ENCODE results near the gene CAMK2B.

The CAMK2B gene

DNA sequence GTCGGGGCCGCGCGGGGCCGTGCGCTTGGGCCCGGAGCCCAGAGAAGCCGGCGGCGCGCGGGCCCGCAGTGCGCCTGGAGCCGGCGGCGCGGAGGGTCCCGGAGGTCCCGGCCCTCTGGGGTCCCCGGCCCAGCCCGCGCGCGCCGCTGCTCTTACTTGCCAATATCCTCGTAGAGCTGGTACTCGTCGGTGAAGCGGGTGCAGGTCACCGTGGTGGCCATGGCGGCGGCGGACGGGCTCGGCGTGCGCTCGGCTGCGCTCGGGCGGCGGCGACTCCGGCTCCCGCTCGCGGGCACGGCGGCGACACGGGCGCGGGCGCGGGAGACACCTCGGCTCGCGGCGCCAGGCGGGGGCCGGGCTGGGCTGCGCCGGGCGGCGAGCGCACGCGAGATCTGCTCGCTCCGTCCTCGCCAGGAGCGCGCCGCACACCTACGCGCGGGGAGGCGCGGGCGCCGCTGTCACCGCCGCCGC, at the start of gene CAMK2B:
Gene CAMK2B, minus strand, starts transcription at position 394 of the 471 bp plus-strand sequence. Its CDS starts 173 bp downstream, at position 221.
- Histone ChIP-seq H3K27me3 (replicated peaks) (peaks cover 25% of the 10 kb centered on the region), H3K4me3 (ENCODE audit: low read depth, low read length) (peak within 1 kb of the TSS; percentile 30), H3K36me3 (replicated peaks) (no peaks in the 10 kb centered on the region), H3K27ac (no peak within 1 kb of the TSS)
- no peak for DNase-seq
- TF ChIP-seq, protein P1, sequence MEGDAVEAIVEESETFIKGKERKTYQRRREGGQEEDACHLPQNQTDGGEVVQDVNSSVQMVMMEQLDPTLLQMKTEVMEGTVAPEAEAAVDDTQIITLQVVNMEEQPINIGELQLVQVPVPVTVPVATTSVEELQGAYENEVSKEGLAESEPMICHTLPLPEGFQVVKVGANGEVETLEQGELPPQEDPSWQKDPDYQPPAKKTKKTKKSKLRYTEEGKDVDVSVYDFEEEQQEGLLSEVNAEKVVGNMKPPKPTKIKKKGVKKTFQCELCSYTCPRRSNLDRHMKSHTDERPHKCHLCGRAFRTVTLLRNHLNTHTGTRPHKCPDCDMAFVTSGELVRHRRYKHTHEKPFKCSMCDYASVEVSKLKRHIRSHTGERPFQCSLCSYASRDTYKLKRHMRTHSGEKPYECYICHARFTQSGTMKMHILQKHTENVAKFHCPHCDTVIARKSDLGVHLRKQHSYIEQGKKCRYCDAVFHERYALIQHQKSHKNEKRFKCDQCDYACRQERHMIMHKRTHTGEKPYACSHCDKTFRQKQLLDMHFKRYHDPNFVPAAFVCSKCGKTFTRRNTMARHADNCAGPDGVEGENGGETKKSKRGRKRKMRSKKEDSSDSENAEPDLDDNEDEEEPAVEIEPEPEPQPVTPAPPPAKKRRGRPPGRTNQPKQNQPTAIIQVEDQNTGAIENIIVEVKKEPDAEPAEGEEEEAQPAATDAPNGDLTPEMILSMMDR (IDR thresholded peaks at IDR 0.05; ENCODE audit: low read depth, low read length, missing control alignments) = no peak
- in situ Hi-C loops (cut with HindIII; ENCODE audit: low pct_ligation_motif_present, low sequenced_read_pairs) = no loop called here

DNA sequence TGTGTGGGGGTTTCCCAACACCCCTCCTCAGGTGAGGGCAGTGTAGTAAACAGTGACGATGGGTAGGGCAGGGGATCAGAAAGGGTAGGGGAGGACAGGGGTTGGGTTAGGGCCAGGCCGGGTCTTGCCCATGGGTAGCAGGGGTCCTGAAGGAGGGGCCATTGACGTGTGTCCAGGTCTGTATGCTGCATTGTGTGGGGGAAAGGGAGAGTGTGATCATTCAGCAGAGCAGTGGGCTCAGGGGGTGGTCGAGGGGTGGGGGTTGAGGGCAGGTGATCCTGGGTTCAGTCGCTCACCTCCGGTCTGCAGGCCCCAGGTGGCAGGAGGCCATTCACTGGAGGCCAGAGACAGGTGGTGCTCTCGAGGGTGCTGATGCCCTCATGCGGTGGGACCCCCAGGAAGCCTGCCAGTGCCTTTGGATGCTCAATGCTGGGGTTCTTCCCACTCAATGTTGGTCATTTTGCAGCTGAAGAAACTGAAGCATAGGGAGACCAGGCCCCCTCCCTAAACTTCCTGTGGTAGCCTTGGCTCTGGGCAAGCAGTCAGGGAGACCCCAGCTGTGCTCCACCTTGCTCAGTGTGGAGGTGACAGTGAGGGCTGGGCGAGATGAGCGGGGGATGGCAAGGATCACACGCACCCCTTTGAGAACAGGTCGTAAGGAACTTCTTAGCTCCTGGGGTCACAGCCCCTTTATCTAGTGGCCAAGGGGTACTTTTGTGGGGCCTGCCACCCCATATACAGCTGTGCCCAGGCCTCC, 48.8 kb upstream of the CAMK2B start:
- H3K27me3 ChIP-seq (replicated peaks) = no peaks in the 10 kb centered on the region
- no peak overlapping the region for H3K4me3 ChIP-seq (ENCODE audit: low read depth, low read length)
- no peak overlapping the region for H3K27ac ChIP-seq
- TF ChIP-seq, protein P1 (IDR thresholded peaks at IDR 0.05; ENCODE audit: low read depth, low read length, missing control alignments) = no peak
- no peak for DNase-seq
- no peaks in the 10 kb centered on the region for H3K36me3 ChIP-seq (replicated peaks)
- in situ Hi-C loops (cut with HindIII; ENCODE audit: low pct_ligation_motif_present, low sequenced_read_pairs) = no loop called here

DNA sequence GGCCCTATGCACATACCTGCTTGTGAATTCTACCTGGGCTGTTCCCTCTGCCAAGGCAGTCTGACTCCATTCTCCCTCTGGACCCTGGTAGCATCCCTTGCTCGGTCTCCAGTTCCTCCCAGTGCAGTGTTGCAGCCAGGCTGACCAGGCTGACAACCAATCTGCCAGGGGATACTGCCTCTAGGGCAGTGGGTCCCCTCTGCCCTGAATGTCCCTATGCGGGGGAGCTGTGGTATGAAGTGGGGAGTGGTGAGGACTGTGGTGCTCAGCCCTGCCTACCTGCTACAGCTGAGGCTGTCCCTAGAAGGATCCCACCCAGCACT, 48.0 kb upstream of the CAMK2B start:
- TF ChIP-seq, protein P1 (IDR thresholded peaks at IDR 0.05; ENCODE audit: low read depth, low read length, missing control alignments) = no peak
- no peak overlapping the region for H3K27ac ChIP-seq
- no peak for DNase-seq
- in situ Hi-C loops (cut with HindIII; ENCODE audit: low pct_ligation_motif_present, low sequenced_read_pairs) = no loop called here
- H3K36me3 ChIP-seq (replicated peaks) = no peaks in the 10 kb centered on the region
- H3K27me3 ChIP-seq (replicated peaks) = no peaks in the 10 kb centered on the region
- no peak overlapping the region for H3K4me3 ChIP-seq (ENCODE audit: low read depth, low read length)

DNA sequence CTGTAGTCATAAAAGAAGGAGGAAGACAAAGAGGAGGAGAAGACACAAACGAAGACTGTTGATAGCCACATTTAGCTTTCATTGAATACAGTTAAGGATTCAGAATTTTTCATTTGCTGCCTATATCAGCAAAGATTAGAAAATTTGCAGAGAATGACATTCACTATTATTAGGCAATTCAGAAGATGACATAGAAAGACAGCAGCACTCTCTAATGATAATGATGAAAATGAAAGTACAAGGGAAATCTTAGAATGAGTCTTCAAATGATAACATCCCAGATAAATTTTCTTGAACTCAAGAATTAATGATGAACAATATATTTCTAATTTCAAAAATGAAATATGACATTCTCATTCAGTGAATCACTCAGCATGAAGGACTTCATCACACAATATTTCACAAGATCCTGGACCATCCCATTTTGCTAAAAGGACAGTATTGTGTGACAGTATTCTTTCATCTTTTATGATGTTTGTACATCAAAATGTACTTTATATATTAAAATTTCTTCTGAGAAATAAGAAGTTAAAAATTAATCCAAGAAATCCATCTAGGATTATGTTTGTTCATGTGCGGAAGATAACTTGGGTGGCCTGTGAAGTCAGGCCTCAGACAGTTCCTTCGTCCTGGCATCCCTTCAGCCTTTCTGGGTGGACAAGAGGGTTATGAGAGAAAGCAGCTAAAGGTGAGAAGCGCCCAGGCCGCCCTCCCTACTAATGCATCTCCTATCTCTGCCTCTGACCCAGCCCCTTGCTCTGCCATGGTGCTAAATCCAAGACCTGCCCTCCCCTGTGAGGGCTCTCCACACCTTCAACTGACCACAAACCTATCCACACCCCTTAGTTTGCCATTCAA, 47.4 kb upstream of the CAMK2B start:
- H3K4me3 ChIP-seq (ENCODE audit: low read depth, low read length) = no peak overlapping the region
- TF ChIP-seq, protein P1 (IDR thresholded peaks at IDR 0.05; ENCODE audit: low read depth, low read length, missing control alignments) = no peak
- H3K36me3 ChIP-seq (replicated peaks) = no peaks in the 10 kb centered on the region
- no peaks in the 10 kb centered on the region for H3K27me3 ChIP-seq (replicated peaks)
- no peak overlapping the region for H3K27ac ChIP-seq
- in situ Hi-C loops (cut with HindIII; ENCODE audit: low pct_ligation_motif_present, low sequenced_read_pairs) = no loop called here
- no peak for DNase-seq

DNA sequence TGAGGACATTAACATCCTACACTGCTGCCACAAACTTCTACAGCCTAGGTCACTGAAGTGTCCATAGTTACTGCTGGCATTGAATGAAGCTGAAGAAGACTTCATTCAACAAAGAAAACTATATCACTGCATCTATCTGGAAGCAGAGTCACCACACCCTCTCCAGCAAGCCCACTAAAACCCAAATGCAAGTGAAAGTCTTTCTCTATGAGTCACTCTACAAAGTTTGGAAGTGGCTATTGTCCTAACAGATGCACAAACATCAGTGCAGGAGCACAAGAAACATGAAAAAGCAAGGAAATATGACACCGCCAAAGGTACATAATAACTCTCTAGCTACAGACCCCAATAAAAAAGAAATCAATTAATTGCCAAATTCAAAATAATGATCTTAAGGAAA, 43.5 kb upstream of the CAMK2B start:
- in situ Hi-C loops (cut with HindIII; ENCODE audit: low pct_ligation_motif_present, low sequenced_read_pairs) = no loop called here

More for the DNA sequence above, 43.5 kb upstream of the CAMK2B start:
- Histone ChIP-seq H3K4me3 (ENCODE audit: low read depth, low read length) (no peak overlapping the region), H3K36me3 (replicated peaks) (no peaks in the 10 kb centered on the region), H3K27me3 (replicated peaks) (no peaks in the 10 kb centered on the region), H3K27ac (no peak overlapping the region)
- no peak for DNase-seq
- TF ChIP-seq, protein P1 (IDR thresholded peaks at IDR 0.05; ENCODE audit: low read depth, low read length, missing control alignments) = no peak

Data from brain microvascular endothelial cell (primary cell).